T follicular helper cell (primary cell): ENCODE measurements around the gene APBA1.

ENCODE experiments used
- DNase-seq: peaks from one replicate; pipeline ENCODE4 v3.0.0-alpha.2; 2020; ENCODE audit warnings: low read depth

APBA1 gene

DNA sequence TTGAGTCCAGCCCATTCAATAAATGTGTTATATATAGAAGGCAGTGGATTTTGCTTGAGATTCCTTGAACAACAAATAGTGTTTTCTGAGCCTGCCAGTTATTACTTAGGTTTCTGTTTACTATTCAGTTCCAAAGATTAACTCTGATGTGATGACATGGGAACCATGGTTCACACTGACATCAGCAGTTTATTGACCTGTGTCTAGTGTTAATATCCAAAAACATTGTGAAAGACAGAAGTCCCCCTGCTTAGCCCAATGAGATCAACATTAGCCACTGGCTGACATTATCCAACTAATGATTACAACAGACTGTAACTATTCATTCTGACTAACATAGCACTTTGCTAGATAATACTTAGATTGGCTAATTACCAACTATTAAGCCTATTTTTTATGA is 14.9 kb downstream of the APBA1 start:
- DNase-seq = no peak

GRCh38 chr9:69655065-69655464 is 17.1 kb downstream of the APBA1 start:
- DNase-seq = no peak

DNA sequence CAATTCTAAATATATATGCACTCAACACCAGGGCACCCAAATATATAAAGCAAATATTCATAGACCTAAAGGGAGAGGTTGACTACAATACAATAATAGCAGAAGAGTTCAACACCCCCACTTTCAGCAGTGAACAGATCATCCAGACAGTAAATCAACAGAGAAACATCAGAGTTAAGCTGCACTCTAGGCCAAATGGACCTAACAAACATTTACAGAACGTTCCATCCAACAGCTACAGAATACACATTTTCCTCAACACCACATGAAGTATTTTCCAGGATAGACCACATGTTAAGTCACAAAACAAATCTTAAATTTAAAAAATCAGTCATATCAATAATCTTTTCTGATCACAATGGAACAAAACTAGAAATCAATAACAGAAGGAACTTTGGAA is 18.9 kb downstream of the APBA1 start:
- no peak for DNase-seq

DNA sequence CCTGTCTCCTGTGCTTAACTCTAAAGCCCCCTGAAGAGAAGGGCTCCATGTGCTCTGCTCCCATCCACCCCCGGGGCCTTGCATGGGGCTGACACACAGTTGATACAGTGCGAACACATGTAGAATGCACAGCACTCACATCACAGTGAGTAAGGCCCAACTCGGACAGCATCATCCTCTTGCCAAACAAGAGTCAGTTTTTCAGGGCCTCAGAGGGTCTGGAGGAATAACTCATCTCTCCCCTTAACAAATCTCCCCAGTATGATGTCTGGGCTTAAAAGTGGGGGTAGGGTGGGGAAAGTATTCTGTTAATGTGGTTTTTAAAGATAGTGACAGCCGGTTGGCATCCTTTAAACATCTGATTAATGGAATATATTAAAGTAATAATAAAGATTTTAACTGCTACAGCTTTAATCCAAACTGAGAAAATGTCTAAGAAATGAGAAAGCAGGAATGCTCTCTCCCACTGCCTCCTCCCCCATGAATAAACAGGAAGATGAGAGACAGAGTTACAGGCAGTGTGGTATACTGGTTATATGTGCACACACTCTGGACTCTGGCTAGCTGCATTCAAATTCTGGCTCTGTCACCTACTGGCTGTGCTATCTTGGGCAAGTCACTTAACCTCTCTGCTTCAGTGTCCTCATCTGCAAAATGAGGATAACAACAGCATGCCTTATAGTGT is 22.5 kb downstream of the APBA1 start:
- DNase-seq = no peak

- no peak for DNase-seq
These were observed 24.4 kb downstream of the APBA1 start for GRCh38 chr9:69647804-69648203.

GRCh38 chr9:69646810-69647209 is 25.4 kb downstream of the APBA1 start:
- no peak for DNase-seq

DNA sequence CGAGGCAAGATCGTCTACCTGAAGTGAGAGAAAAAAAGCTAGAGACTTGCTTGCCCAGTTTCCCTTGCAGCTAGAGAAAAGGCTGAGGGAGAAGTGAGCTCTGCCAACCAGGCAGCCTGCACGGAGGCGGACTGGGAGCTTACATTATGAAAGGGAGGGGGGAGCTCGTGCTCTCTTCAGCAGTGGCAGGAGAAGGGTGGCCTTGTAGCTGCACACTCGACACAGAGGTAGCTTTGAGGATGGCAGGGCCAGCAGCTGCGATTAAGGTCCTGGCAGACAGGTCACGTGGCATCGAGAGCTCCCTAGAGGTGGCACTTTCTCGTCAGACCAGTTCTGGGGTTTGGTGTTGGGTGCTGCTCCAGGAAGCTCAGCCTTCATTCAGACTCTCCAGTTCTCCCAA is 26.7 kb downstream of the APBA1 start:
- DNase-seq = no peak

GRCh38 chr9:69643098-69643497 is 29.1 kb downstream of the APBA1 start:
- no peak for DNase-seq

DNA sequence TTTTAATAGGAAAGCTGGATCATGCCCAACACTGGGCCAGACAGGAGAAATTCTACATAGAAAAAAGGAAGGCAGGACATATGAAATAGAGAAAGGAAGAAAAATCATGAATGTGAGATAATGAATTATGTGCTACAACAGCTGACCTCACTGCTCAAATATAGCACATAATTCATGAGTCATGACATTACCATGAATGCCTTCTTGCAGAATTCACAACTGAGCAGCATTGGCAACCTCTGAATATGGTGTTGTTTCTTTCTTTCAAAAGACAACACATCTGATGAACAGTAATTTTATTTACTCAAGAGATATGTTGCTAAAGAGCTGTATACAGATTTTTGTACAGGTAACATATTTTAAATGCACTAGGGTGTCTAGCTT is 34.4 kb downstream of the APBA1 start:
- DNase-seq = no peak

GRCh38 chr9:69637193-69637816 is 34.9 kb downstream of the APBA1 start:
- DNase-seq = no peak

- DNase-seq = no peak
These were observed 38.5 kb downstream of the APBA1 start for GRCh38 chr9:69633716-69634115.

DNA sequence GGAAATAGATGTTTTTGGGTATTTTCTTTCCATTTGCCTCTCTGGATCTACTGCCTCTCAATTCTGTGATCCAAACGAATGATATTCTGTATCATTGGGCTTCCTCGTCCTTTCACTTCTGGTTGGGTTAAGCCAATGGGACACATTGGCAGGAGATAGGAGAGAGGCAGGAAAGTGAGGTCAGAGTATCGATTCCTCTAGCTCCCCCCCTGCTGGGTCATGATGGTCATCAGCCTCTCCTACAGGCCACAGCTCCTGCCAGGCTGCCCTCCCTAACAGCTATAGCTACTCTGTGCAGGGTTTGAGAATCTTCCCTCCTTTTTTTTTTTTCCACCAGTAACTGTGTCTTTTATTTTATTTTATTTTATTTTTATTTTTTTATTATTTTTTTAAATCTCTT is 39.4 kb downstream of the APBA1 start:
- DNase-seq = no peak

DNA sequence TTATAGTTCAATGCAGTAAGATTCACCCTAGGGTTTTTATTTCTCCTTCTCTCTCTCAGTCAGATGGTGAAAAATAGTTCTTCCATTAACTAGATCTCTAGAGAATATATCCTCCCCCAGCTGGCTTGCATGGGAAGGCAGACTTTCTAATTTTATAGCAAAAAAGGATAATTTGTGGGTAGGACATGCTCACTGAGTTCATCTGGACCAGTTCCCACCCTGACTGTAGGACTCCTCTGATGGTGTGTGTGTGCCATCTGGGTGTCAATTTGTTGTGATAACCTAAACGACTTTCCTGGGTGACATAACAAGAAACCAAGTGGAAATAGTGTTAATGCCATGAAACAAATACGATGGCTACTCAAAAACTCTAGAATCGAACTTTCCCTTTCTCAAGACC is 44.9 kb downstream of the APBA1 start:
- no peak for DNase-seq

- no peak for DNase-seq
These were observed 48.9 kb downstream of the APBA1 start for GRCh38 chr9:69623276-69623675.

DNA sequence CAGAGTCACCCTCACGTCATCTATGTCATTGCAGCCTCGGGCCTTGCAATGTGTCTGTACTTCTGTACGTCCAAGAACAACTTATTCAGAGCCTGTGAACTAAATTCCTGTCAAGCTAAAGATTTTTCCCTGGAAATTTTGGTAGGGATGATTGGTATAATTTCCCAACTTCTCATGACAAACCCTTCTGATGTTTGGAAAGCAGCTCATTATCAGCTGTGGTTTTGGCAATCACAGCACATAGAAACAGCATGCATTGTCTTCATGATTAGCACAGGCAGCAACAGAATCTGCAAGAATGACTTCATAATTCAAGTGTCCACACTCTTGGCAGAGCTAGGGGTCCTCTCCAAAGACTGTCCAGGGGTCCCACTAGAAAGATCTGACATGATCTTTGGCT is 49.5 kb downstream of the APBA1 start:
- no peak for DNase-seq

DNA sequence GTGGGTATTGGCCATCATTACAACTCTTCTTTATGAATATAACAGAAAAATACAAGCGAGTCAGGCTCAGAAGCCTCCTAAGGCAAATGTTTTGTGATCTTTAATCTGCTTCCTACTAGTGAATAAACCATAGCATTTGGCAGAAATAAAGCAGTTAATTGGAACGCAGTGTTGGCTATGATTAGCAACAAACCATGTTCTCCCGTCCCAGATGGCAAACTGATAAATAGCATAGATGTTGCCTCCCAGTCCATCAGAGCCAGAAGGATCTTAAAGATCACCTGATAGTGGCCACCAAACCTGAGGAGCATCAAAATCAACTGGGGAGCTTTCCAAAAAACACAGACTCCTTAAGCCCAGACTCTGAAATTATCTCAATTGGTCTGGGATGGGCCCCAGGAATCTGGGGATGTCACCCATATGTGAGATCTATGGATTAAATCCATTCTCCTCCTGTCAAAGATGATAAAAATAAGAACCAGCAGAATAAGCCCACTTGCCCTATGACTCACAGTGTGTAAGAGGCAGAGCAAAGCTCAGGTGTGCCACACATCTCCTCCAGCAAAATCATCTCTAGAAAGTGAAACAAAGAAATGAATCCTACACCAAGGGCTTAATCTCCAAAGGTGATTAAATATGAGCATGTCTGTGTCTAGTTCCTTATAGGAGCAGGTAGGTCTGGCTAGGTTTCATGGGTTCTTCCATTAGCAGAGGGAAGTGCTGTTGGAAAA is 50.3 kb downstream of the APBA1 start:
- DNase-seq = no peak

DNA sequence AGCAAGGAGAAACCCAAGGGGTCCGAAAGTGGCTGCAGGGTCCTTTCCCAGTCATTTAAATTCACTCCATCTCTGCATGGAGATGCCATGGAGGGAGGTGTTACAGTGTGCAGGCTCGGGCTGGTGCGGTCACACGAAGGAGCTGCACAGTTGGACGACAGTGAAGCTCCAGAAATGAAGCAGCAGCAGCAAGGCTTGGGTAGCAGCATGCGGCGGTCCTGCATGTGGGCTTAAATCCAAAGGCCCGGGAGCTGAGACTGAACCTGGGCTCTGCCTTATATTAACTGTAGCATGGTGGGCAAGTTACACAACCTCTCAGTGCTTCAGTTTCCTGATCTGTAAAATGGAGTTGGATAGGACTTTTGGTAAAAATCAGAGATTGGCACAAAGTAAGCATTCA is 51.4 kb downstream of the APBA1 start:
- DNase-seq = no peak

- no peak for DNase-seq
These were observed 52.9 kb downstream of the APBA1 start for GRCh38 chr9:69619233-69619632.

GRCh38 chr9:69617006-69617405 is 55.2 kb downstream of the APBA1 start:
- DNase-seq = no peak

DNA sequence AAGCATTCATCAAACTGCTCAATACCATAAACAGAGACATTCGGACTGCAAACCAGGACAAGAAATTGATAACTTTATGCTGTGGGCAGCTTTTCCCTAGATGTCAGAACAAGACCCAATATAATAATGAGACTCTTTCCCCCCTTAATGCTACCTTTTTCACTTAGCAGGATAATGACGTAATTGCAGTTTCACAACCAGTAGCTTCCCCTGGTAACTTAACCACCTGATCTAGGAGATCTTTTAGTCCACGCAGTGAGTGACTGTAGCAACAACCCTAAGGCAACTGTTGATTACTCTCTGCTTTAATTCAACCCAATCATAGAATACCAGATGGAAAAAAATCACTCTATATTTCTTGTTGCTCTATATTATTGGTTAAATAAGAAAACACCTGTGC is 56.3 kb downstream of the APBA1 start:
- DNase-seq = no peak

GRCh38 chr9:69611221-69611620 is 61.0 kb downstream of the APBA1 start:
- DNase-seq = no peak

DNA sequence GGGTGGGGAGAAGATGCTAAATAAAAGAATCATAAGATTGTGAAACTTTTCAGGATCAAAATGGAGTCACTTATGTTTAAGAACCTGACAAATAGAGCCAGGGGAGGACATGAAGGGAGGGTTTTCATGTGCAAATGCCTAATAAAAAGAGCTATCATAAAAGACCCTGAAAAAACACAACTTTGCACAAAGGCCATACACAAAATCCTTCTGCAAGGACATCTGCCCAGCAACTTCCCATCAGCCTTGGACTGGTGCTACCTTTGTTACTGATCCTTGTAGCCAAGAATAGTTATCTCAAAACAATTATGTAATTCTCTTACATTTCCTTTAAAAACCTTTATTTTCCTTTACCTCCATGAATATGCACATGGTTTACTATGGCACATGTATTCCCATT is 63.0 kb downstream of the APBA1 start:
- DNase-seq = no peak

GRCh38 chr9:69606089-69606488 is 66.1 kb downstream of the APBA1 start:
- no peak for DNase-seq
